NCI-H524 (cell line): ENCODE data around the gene NKX1-1.

Experiments used
- DNase-seq, 2 experiments: peaks; one replicate each; lab custom pipeline; 2025; lab: John Stamatoyannopoulos, UW

NKX1-1 gene

DNA sequence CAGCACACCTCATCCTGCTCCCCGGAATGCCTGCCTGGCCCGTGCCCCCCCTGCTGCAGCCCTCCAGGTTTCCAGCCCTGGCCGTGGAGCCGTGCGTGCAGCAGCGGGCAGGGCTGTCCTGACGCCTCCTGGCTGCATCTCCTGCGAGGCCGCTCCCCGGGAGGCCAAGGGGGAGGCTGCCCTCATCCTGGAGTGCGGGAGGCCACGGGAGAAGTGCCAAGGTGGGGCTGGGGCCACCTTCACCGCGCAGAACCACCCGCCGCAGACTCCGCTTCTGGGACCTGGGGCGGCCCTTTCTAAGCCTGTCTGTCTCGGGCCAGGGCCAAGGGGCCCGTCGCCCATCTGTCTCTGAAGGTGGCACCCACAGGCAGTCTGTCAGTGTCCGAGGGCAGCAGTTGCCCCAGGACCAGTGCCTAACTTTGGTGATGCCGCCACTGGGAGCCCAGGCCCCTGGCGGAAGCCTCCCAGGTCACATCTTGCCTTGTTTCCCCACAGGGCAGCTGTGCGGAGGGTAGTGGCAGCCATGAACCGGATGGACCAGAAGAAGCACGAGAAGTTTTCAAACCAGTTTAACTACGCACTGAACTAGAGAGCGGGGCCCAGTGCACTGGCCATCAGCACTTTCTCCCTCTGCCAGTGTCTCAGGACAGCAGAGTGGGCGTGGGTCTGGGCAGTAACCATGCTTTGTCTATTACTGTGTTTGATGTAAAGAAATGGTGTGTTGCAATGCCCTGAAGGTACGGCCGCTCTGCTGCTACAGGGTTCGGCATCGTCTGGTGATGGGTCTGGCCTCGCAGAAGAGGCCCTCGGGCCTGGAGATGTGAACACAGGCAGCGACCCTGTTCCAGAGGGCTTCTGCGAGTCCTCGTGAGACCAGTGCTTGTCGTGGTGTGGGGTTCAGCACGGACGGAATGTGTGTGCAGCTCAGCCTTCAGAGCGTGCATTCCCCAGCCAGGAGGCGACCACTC lies 20.6 kb downstream of the NKX1-1 start:
- DNase-seq, result no peak

DNA sequence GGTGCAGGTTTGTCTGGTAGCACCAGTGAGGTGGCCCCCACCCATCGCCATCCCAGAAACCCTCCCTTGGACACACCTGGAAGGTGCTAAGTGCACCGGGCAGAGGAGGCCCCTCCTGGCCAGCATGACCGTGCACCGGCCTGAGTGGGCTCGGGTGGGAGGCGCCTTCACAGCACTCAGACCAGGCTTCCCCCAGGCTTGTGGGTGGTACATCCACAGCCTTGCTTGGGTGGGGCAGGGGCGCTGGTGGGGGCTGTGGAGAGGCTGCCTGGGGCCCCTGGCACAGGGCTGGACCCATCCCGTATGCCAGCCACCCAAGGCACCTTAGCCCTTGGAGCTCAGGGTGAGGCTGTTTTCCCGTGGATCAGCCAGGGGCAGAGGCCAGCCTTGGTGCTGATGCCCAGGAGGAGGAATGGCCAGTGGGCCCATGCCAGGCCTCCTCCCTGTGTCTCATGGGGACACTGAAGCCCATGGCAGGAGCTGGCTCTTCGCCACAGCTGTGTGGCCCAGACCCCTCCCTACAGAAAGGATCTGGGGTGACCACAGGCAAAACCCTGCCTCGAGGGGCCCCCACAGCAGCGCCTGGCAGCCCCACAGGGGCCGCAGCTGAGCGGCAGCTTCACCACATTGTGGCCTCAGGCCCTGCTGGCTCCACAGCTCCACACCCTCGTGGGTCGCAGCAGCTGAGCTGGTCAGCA lies 21.4 kb downstream of the NKX1-1 start:
- DNase-seq, result no peak

DNA sequence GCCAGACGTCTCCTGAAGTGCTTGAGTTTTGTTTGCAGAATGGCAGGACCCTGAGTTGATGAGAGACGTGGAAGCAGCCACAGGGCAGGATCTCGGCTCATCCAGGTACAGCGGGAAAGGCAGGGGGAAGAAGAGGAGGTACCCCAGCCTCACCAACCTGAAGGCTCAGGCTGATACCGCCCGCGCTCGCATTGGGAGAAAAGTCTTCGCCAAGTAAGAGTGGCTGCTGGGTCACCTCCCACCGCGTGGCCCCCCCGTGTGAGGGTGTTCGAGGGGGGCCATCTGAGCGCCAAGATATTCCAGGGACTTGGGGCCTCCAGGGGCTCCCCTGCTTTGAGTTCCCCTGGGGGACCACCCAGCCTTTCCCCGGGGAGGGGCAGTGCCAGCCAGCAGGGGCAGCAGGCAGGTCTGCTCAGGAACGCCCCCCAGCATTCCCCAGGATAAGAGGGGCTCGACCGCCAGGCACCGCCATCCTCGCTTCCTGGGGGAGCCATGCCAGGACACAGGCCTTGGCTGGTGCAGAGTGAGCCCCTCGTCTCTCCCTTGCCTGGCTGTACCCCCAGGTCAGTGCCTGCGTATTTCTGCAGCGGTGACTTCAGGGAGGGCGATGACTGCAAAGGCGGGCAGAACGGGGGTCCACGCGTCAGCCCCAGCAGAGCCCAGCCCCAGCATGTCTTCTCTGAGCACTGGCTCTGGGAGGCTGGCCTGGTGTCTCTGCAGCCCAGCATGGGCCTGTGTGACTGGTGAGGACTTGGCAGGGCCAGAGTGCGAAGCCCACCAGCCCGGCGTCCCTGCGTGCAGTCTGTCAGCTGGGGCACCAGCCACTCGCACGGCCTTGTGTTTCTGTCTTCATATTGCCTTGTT lies 22.3 kb downstream of the NKX1-1 start:
- no peak for DNase-seq

DNA sequence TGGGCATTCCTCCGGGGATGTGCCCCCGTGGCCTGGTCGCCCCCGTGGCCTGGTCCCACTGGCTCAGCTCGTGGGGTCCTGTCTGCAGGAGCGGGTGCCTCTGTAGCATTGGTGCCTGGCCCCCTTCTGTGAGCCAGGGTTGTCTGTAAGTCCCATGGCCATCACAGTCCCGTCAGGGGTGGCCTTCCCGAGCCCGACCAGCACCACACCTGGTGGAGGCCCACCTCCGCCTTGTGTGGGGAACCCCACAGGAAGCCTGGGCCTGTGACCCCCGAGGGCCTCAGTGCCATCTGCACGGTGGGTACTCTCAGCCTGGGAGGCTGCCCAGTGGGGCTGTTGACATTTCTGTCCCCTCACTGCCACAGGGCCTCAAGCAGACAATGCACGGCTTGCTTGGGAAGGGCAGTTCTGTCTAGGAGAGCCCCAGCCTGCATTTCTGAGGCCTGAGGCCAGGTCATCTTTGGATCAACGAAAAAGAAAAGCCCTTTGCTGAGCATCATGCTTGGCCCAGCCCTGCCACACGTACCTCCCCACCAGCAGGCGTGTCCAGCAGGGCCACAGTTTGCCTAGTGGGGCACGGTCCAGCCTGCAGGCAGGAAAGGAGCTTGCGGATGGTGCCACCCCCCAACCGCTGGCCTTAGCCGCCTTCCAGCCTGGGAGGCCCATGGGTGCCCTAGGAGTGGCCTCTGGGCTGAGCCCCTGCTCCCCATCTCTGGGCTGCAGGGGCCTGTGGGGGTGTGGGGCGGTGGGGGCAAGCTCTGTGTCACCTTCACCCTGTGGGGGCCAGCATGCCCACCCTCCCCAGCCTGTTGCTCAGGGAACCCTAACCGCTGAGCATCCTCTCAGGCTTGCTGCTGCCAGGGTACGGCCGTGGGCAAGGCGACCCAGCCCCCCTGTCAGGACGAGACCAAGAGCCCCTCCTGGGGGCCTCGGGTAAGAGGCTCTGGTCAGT lies 23.2 kb downstream of the NKX1-1 start:
- no peak for DNase-seq

DNA sequence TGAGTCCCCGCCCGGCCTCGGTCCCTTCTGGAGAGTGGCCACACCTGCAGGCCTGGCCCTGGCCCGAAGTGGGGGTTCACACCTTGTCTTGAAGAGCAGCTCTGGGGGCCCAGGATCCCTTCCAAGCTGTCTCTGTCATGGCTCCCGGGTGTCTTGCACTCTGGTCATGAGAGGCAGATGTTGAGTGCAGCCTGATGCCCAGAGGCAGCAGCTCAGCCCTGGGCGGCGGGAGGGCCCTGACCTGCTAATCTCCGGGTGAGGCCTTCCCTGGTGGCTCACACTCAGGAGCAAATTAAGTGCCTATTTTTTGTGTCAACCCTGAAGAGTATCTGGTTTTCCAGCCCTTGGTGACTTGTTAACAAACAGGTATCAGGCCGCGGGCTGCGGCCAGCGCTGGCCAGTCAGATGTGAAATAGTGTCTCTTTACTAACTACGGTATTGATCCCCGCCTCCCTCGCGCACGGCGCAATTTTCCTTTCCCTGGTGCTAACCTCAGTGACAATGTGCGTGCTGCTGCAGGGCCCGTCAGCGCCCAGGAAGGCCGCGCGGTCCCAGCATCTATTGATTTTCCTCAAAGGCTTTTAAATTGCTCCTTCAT lies 24.2 kb downstream of the NKX1-1 start:
- DNase-seq, result peak in 1 of 2 experiments; percentile 31

DNA sequence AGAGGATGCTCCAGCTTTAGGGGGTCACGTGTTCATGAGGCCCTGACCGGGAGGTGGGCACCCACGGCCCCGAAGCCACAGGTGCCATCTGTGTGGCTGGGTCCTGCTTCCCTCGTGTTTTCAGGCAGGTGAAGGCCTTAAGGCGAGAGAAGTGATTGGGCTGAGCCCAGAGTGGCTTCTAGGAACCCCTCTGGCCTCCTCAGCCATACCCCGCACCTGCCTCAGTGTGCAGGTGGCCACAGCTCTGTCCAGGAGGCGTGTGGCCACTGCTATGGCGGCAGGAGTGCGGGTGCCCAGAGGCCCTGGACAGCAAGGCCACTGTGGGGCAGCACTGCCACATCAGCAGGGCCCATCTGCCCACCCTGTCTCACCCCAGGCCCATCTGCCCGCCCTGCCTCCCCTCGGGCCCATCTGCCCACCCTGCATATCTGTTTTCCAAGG lies 25.0 kb downstream of the NKX1-1 start:
- DNase-seq, result peak; percentile 47 to 73

DNA sequence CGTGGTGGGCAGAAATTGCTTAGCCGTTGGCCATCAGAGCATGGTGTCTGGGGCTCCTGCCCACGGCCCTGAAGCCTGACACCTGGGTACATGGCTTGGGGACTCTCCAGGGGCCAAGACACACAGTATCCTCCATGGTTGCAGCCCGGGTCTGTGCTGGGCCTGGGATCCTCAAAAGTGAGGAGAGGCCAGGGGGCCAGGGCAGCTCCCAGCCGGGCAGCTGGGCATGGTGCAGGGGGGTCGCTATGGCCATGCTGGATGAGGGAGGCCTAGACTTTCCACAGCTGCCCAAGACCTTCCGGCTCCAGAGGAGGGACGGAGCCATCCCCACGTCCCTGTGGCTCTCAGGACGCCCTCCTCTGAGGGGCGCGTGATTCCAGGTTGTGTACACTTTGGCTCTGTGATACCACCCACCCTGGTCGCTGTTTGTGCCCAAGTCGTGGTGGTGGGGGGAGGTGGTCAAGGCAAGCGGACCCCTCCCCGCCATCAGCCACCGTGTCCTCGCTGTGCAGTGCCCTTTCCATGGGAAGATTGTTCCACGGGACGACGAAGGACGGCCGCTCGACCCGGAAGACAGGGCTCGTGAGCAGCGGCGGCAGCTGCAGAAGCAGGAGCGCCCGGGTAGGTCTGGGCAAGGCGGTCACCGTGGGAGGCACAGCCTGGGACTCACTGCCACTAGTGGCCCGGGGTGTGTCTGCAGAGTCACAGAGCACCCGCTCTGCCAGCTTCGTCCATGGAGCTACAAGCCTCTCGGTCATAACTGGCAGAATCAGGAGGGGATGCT lies 25.7 kb downstream of the NKX1-1 start:
- no peak for DNase-seq

DNA sequence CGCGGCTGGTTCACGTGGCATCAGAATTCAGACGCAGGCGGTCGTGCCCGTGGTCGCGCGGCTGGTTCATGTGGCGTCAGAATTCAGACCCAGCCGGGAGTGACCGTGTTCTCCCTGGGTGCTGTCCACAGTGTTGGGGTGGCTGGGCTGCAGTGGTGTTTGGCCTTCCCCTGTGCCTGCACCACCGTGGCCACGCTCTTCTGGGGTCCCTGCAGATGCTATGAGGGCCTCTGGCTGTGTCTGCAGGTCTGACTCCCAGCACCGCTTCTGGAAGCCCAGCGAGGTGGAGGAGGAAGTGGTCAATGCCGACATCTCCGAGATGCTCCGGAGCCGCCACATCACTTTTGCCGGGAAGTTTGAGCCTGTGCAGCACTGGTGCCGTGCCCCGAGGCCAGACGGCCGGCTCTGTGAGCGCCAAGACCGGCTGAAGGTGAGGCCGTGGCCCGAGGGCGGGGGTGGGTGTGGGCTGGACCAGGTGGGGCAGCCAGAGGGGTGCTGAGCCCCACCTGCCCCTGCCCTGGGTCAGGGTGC lies 26.4 kb downstream of the NKX1-1 start:
- DNase-seq, result no peak

DNA sequence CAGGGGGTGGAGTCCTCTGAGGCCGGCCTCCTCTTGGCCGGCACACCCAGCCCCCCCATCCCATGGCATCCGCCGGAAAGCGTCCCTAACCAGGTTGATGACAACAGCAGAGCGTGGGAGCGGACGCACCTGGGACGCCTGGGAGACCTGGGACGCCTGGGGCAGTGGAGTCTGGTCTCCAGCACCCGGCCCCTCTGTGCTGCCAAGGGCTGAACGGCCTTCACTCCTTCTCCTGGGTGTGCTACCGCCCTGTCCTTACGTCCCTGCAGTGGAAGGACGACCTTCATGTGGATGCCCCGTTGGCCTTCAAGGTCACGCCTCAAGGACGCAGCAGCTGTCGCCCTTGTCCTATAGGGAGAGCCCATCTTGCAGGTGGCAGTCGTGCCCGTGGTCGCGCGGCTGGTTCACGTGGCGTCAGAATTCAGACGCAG lies 26.9 kb downstream of the NKX1-1 start:
- DNase-seq, result no peak

DNA sequence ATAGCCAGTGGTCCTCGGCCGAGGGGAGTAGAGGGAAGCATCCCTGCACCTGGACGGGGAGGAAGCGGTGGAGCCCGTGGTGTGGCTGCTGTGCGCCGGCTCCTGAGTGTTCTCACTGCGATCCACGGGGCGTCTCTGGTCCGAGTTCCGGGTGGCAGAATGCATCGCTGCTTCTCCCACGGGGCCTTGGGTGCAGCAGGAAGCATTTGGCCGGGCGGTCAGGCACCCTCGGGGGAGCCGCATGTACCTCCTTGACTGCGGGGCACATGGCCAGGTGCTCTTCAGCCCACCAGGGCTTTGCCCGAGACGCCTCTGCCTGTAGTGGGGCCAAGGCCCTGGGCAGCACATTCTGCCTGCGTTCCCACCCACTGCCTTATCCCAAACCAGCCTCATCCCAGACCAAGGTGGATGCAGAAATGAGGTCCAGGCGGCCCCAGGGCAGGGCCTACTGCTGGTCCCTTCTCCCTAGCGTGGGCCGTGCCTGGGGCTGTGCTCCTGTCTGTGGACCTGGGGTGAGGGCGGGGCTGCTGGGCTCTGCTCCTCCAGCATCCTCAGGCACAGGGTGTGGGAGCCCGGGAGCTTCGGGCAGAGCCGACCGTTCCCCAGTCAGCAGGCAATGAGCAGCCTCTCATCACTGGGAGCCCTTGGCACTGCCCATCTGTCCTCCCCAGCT lies 27.5 kb downstream of the NKX1-1 start:
- DNase-seq, result no peak

DNA sequence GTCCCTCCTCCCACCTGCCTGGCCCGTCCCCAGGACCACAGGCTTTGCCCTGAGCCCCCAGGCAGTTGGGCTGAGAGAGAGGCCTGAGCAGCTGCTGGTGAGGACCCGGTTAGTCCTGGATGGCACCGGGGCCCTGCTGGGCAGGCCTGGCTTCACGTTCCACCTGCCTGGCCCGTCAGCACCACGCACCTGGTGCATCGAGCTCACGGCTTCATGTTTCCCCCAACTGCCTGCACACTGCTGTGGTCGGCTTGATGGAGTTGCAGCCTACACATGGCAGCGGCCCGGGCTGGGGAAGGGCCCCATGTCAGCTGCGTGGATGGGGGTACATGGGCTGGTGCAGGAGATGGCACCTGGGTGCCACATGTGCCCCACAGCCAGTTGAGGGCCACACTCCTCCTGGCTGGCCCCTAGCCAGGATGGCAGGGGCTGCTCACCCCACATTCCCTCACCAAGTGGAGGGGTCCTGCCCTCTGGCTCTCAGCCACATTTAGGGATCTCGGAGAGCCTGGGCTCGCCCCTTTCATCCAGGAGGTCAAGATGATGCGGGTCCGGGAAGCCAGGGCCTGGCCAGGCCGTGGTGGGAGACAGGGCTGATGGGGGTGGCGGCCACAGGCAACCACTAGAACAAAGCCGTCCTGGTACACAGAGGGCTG lies 28.5 kb downstream of the NKX1-1 start:
- no peak for DNase-seq

DNA sequence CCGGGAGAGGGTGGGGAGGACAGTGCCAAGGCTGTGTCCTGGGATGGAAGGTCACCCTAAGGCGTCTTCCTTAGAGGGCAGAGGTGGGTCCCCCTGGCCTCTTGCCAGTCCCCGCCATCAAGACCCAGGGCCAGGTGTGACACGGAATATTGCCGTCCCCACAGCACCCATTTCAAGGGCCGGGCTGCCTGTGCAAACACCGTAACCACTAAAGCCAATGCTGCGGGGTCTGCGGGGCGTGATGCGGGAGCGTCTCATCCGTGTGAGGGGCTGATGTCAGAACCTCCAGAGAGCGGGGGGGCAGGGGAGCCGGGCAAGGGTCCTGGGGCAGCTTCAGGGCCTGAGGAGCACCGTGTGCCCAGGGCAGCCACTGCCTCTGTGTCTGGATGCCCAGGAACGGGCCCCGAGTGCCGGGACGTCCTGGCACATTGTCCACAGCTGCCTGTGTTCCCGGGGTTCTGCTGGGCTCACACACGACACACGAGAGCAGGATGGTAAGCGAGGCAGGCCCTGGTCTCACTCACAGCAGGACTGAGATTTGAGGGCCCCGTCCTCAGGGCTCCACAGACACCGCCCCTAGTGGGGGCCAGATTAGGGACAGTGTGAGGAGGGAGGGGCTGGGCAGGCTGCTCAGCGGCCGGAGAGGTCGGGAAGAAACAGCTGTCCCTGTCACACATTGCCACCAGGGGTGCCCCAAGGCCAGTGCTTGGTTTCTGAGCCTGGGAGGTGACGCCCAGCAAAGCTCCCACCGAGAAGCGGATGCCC lies 29.2 kb downstream of the NKX1-1 start:
- no peak for DNase-seq

DNA sequence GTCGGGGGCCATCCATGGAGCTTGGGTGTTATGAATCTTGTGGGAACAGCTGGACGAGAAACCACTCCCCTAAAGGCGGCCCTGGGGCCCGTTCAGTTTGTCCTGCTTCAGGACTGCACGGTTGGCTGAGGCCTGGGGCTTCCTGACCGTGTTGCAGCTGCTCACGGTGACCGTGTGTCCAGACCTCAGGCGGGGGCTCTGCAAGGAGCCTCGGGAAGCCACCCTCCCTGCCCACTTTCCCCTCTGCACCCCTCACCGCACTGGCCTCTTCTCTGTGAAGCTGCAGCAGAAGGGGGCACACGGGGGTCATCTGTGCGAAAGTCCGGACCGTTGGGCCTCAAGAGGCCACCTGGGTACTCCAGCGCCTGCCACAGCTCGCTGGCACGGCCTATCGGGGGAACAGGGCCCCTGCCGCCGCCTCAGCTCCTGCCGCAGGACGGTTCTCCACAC lies 29.8 kb downstream of the NKX1-1 start:
- no peak for DNase-seq

DNA sequence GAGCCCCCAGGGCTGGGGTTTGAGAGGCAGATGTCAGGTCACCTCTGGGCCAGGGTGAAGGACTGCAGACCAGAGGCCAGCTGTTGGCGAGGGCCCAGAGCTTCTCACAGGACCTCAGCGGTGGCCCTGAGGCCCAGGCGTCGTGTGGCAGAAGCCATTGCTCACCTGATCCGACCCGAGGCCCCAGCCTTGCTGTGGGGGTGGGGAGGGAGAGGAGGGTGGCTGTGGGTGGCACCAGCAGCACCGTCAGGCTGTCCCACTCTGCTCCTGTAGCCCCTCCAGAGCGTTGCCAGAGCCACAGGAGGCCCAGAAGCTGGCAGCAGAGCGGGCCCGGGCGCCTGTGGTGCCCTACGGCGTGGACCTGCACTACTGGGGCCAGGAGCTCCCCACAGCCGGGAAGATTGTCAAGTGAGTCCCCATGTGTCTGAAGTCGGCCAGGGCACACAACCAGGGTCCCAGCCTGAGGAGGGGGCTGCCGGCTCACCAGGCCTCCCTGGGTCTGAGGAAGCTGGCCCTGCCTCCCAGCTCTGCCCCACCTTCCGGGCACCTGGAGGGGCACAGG lies 30.4 kb downstream of the NKX1-1 start:
- no peak for DNase-seq

DNA sequence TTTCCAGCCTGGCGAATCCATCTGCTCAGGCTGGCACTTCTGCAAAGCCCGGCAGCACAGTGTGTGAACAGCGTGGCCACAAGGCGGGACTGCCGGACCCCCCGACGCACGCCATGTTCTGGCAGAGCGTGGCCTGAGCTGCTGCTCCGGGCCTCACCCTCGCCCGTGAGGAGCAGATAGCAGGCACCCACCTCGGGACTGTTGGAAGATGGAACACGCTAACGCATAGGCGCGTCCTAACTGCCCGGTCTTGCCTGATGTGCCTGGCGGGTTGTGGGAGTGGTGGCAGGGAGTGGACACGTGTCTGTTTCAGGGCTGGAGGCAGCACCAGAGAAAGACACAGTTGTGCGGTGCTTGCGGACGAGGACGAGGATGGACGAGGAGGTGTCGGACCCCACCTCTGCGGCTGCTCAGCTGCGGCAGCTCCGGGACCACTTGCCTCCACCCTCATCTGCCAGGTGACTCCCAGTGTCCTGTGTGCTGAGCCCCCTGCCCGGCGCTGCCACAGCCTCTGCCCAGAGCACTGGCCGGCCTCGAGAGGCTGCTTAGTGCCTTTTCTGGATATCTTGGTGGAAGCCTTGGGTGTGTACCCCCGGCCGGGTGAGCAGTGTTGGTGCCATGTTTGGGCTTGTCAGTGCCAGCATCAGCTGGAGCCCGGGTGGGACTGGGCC lies 31.1 kb downstream of the NKX1-1 start:
- no peak for DNase-seq

DNA sequence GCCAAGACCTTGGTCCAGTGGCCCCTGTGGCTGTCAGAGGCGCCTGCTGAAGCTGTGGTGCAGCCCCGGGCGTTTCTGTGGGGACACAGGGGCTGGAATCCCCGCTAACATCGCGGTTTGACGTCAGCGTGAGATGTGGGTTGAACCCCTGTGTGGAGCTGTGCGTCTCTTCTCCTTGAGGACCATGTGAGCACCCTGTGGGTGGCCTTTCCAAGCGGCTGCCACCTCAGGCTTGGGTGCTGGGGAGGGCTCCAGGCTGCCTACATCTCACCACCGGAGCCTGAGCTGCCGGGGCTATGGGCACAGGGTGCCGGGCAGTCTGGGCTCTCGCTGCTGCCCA lies 31.6 kb downstream of the NKX1-1 start:
- no peak for DNase-seq
